ENCODE results near the gene ABCB10.
"Not testable (repeated sequence)": the region's sequence is repeated elsewhere in the genome, so short reads cannot be mapped to it uniquely, and the experiment has no call there.

The ABCB10 gene

DNA sequence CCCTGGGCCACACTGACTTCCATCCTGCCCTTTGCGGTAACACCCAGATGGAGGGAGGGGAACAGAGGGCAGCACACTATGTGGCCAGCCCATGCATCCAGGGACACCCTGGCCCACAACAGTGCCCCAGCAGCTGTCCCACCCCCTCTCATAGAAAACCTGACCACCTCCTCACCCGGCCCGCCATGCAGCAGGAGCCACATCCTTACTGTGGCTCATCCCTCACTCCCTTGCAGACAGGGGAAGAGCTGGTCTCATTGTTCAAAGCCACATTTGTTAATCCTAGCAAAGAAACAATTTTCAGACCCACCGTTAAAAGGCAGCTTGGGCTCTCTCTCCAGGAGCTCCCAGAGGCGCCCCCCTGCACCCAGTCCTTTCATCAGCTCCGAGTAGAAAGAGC is 27.2 kb downstream of the ABCB10 start:
- DNase-seq = no peak

DNA sequence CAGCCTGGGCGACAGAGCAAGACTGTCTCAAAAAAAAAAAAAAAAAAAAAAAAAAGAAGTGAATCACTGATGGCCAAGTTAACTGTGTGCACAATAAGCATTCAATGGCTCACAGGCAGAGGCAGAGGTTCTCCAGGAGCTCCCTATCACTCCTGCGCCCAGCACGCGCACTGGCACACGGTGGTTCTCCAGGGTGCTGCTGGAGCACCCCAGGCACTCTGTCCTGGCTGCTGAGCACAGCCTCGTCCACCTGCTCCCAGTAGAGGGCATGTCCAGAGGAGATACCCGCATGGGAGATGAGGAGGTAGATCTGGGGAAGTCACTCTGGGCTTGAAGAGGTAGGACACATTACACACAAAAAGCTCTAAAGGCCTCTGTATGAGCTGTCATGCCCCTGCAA is 28.9 kb downstream of the ABCB10 start:
- DNase-seq = no peak

GRCh38 chr1:229526695-229527094 is 31.8 kb downstream of the ABCB10 start:
- no peak for DNase-seq

DNA sequence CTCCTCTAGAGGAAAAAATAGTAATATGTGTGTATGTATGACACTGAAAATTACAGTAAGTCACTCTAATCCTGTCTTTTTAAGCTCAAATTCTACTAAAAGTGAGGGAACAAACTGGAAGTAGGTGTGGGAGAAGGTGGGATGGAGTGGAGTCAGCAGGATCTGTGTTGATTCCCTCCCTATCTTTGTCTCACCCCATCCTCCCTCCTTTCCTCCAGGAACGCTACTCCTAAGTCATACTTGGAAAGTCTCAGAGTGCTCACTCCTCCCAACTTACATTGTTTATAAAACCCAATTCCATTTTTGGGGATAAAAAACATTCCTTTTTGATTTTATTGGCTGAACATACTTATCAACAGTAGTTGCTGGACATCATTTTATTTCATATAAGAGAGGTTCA is 35.5 kb downstream of the ABCB10 start:
- no peak for DNase-seq

GRCh38 chr1:229514578-229515275 is 43.8 kb downstream of the ABCB10 start:
- peak; percentile 55 to 57 for DNase-seq

GRCh38 chr1:229511625-229512024 is 46.9 kb downstream of the ABCB10 start:
- not testable (repeated sequence) for DNase-seq

DNA sequence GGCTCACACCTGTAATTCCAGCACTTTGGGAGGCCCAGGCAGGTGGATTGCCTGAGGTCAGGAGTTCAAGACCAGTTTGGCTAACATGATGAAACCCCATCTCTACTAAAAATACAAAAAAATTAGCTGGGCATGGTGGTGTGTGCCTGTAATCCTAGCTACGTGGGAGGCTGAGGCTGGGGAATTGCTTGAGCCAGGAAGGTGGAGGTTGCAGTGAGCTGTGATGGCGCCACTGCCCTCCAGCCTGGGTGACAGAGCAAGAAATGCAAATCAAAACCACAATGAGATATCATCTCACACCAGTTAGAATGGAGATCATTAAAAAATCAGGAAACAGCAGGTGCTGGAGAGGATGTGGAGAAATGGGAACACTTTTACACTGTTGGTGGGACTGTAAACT is 47.3 kb downstream of the ABCB10 start:
- DNase-seq = not testable (repeated sequence)

GRCh38 chr1:229509576-229509975 is 48.9 kb downstream of the ABCB10 start:
- no peak for DNase-seq

DNA sequence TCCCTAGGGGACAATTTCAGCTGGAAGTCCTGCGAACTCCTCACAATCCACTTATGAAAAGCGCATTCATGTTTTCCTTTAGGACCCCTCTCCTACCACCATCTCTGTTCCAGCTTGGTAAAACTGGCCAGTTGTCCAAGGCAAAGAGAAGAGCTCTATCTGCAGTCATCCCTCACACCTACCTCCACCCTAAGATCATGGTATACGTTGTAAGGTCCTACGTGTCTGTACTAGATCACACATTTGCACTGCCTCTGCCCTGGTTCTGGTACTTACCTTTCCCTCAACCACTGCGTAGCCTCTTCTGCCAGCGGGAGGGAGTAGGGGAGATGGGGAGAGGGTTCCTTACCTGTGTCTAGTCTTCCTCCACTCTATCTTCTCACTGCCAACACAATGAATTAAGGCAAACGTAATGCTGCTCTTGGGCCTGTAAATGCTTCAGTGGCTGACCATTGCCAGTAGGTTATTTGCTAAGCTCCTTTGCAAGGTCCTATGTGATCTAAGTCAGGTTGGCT is 49.6 kb downstream of the ABCB10 start:
- peak; percentile 28 to 35 for DNase-seq

DNA sequence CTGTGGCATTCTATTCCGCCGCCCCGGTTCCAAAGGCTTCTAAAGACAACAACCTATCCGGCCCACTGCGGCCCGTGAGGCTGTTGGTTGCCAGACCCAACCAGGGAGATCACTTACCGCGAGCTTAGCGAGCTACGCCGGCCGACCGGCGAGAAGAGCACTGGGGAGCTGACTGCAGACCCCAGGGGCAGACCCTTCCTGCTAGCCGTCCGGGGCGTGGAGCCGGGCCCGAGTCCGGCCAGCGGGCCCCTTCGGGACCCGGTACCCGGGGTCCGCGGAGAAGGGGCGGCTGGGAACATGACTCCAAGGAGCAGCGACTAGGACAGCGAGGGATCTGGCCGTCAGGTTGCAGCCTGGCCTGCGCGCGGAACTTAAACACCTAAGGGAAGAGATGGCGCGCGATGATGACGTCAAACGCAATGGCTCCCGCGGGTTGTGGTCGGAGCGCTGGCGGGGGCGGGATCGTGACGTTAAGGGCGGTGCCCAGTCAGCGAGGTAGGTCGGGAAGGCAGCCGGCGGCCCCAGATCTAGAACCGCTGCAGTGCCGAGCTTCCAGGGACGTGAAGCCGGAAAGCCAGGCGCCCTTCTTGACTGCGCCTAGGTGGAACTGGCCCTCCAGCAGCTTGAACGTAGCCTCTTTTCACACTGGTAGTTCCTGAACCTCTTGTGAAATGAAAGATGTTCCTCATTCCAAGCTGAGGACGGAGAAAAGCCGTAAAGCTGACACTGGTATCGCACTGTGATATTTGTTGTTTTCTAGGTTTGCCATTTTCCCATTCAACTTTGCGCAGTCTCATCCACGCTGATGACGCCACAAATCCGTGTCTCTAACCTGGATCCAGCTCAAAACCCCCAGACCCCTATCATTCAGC is 50.3 kb downstream of the ABCB10 start, which contains the start of gene NUP133:
Gene NUP133, minus strand, starts transcription at position 391 of the 872 bp plus-strand sequence. Its CDS starts 92 bp downstream, at position 299.
- peak; percentile 99 for DNase-seq

- no peak for DNase-seq
Measured at GRCh38 chr1:229507502-229507901, 51.0 kb downstream of the ABCB10 start.

DNA sequence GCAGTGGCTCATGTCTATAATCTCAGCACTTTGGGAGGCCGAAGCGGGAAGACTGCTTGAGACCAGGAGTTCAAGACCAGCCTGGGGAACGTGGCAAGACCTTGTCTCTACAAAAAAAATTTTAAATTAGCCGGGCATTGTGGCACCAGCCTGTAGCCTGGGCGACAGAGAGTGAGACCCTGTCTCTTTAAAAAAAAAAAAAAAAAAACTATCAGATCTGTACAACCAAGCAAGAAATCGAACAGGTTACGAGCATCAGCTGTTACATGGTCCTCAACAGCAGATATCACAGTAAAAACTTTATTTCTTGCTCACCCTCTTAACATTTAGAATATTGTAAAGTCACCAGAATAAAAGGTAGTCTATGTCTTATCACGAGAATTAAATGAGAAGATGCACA is 51.9 kb downstream of the ABCB10 start:
- DNase-seq = no peak

DNA sequence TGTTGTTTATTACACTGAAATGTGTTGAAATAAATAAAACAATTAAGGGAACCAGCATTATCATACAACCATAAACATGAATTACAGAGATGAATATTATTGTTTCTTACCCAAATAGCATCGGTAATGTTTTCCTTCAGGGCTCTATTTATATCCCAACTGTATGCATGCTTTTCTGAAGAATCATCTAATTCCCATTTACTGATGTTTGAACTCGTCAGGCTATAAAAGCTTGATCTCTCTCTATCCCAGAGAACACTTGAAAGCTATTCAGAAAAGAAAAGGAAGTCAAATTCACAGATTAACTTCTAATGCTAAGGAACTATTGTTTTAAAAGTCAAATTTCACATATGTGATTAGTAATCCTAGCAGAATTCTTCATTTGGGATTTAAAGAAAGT is 62.7 kb downstream of the ABCB10 start:
- DNase-seq = no peak

GRCh38 chr1:229487181-229487580 is 71.3 kb downstream of the ABCB10 start:
- DNase-seq = no peak

- DNase-seq = no peak
Measured at GRCh38 chr1:229485318-229485717, 73.2 kb downstream of the ABCB10 start.

DNA sequence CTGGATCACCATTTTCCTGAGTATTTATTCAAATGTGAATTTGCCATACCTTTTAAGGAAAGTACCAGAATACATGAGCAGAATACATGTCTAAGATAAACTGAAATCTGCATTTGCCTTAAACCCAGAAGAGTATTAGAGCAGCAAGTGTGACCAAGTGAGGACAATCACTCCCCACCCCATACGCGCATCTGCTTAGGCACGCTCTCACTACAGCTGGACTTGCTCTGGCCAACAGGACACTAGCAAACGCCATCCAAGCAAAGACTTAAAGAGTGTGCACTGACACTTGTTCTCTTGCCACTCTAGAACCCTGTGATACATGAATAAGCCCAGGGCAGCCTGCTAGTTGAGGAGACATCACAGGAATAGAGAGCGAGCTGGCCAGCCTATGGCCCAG is 76.0 kb downstream of the ABCB10 start:
- no peak for DNase-seq

DNA sequence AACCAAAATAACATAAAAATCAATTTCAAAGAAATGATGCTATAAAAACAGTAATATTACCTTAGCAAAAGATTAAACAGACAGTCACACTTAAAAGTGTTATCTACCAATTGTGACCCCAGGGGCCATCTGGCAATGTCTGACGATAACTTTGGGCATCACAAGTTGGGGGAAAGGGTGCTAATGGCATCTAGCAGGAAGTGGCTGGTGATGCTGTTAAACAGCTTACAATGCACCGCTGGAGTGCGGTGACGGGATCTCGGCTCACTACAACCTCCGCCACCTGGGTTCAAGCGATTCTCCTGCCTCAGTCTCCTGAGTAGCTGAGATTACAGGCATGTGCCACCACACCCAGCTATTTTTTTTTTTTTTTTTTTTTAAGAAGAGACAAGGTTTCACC is 78.0 kb downstream of the ABCB10 start:
- no peak for DNase-seq

GRCh38 chr1:229479660-229480399 is 78.7 kb downstream of the ABCB10 start:
- DNase-seq = no peak

DNA sequence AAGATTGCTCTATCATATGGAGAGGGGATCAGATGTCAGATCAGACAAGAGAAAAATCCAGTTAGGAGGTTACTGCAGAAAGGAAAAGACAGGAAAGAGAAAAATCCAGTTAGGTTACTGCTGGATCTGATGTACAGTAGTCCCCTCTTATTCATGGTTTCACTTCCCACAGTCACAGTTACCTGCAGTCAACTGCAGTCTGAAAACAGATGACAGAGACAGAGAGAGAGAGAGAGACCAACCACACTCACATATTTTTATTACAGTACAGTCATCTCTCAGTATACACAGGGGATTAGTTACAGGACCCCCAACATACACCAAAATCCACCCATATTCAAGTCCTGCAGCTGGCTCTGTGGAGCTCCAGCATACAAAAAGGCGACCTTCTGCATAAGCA is 79.7 kb downstream of the ABCB10 start:
- DNase-seq = no peak

DNA sequence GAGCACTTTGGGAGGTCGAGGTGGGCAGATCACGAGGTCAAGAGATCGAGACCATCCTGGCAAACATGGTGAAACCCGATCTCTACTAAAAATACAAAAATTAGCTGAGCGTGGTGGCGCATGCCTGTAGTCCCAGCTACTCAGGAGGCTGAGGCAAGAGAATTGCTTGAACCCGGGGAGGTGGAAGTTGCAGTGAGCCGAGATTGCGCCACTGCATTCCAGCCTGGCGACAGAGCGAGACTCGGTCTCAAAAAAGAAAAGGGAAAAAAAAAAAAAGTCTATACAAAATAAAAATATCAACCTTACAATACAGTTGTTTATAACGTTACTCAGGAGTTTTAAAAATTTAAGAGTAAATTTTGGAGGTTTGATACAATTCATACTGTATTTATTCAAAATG is 82.6 kb downstream of the ABCB10 start:
- not testable (repeated sequence) for DNase-seq

- no peak for DNase-seq
Measured at GRCh38 chr1:229474509-229474908, 84.0 kb downstream of the ABCB10 start.

DNA sequence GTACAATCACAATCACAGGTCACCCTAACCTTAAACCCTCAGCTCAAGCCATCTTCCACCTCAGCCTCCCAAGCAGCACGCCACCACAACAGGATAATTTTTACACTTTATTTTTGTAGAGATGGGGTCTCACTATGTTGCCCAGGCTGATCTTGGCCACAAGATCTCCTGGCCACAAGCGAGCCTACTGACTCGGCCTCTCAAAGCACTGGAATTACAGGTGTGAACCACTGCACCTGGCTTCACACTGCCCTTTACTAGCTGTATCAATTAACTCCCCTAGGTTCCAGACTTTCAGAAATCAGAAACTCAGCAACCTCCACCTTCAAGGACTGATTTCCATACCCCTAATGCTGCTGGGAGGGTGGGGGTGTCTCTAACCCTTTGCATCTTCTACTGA is 87.3 kb downstream of the ABCB10 start:
- no peak for DNase-seq

DNA sequence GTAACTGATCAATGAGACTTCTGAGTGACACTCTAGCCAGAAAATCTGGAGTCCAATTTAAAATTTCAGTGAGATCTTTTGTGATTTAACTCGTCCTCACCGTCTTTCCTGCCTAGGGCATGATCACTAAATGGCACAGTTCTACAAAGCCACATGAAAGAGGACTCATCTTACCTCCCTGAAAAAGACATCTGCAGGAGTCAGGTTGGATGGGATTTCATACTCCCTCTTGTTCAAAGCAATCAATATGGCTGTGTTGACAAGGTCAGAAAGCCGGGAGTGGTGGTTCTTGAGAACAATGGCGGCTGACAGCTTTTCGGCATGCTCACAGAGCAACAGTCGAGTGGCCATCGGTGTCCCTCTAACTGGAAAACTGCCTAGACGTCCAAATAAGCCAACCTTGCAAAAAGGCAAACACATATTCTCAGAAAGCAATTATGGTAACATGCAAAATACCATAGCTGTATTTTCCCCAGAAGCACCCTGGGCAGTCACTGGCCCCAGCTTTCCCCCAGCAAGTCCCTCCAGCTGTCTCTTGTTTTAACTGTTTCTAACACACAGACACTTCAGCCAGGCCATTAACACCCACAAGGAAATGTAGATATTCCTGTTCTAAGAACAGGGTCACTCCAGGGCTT is 88.0 kb downstream of the ABCB10 start:
- no peak for DNase-seq
